ENCODE measurements around the gene GNA12. TPM values are rescaled to one million over a fixed set of nuclear protein-coding genes. Genes with fewer than 3 reads are reported as not detected.
"Not testable (repeated sequence)": the region's sequence is repeated elsewhere in the genome, so short reads cannot be mapped to it uniquely, and the experiment has no call there.

Gene GNA12
- total RNA-seq, 2 experiments from 2014 or later, result 23.6 to 23.7 TPM

GRCh38 chr7:2725178-2726105 is 118.7 kb downstream of the GNA12 start:
- H3K4me1 Mint-ChIP-seq (ENCODE audit: low read depth), result peaks cover 8% of the 10 kb centered on the region
- peaks cover 5% of the 10 kb centered on the region for H3K36me3 Mint-ChIP-seq
- DNase-seq, result peak; percentile 6
- CTCF ChIA-PET, result interaction anchor here (0.9 to 1.2 kb wide), 1 partner anchor 15 kb away, joined by 3 read pairs; no protein-coding TSS in a partner anchor
- H3K27me3 Mint-ChIP-seq, result no peaks in the 10 kb centered on the region
- no peak overlapping the region for H3K27ac Mint-ChIP-seq
- H3K9me3 Mint-ChIP-seq, result no peaks in the 10 kb centered on the region
- intact Hi-C loops (cut with micrococcal nuclease), result no loop called here
- POLR2A ChIA-PET, result interaction anchor here (0.6 kb wide), 1 partner anchor 38 kb away, joined by 3 read pairs; no protein-coding TSS in a partner anchor
- H3K4me3 Mint-ChIP-seq, result no peak overlapping the region

- POLR2A ChIA-PET, result interaction anchor here (0.6 kb wide), 1 partner anchor 39 kb away, joined by 3 read pairs; no protein-coding TSS in a partner anchor
- DNase-seq, result peak; percentile 3
- CTCF ChIA-PET, result interaction anchor here (0.9 kb wide), 1 partner anchor 15 kb away, joined by 3 read pairs; no protein-coding TSS in a partner anchor
These were observed 119.5 kb downstream of the GNA12 start for GRCh38 chr7:2724453-2725177.

GRCh38 chr7:2724036-2724435 is 120.1 kb downstream of the GNA12 start:
- POLR2A ChIA-PET, H3K9me3 Mint-ChIP-seq, H3K4me3 Mint-ChIP-seq, H3K36me3 Mint-ChIP-seq, H3K27me3 Mint-ChIP-seq, H3K27ac Mint-ChIP-seq, CTCF ChIA-PET, DNase-seq: not testable (repeated sequence)
- H3K4me1 Mint-ChIP-seq (ENCODE audit: low read depth), result peaks cover 17% of the 10 kb centered on the region
- intact Hi-C loops (cut with micrococcal nuclease), result loop anchor here (5.0 kb wide), 1 partner anchor 48 kb away; no protein-coding TSS in a partner anchor

More at GRCh38 chr7:2724453-2725177, 119.5 kb downstream of the GNA12 start:
- Mint-ChIP-seq H3K36me3 (peaks cover 2% of the 10 kb centered on the region), H3K9me3 (no peaks in the 10 kb centered on the region), H3K27me3 (no peaks in the 10 kb centered on the region), H3K27ac (no peak overlapping the region), H3K4me3 (no peak overlapping the region), H3K4me1 (ENCODE audit: low read depth) (peaks cover 15% of the 10 kb centered on the region)
- intact Hi-C loops (cut with micrococcal nuclease), result loop anchor here (5.0 kb wide), 1 partner anchor 48 kb away; no protein-coding TSS in a partner anchor

- no peaks in the 10 kb centered on the region for H3K36me3 Mint-ChIP-seq
- ChIA-PET POLR2A (no interaction called here), CTCF (interaction anchor here (1.6 kb wide), 1 partner anchor 13 kb away, joined by 8 read pairs; no protein-coding TSS in a partner anchor)
- no peak overlapping the region for H3K4me3 Mint-ChIP-seq
- peaks cover 24% of the 10 kb centered on the region for H3K4me1 Mint-ChIP-seq (ENCODE audit: low read depth)
- no peaks in the 10 kb centered on the region for H3K9me3 Mint-ChIP-seq
- no peak for DNase-seq
- no peaks in the 10 kb centered on the region for H3K27me3 Mint-ChIP-seq
- intact Hi-C loops (cut with micrococcal nuclease), result loop anchor here (5.0 kb wide), 1 partner anchor 49 kb away; no protein-coding TSS in a partner anchor
- no peak overlapping the region for H3K27ac Mint-ChIP-seq
These were observed 120.8 kb downstream of the GNA12 start for GRCh38 chr7:2723138-2723850.

- no peak for DNase-seq
- no peaks in the 10 kb centered on the region for H3K9me3 Mint-ChIP-seq
- intact Hi-C loops (cut with micrococcal nuclease), result loop anchor here (5.0 kb wide), 1 partner anchor 50 kb away; no protein-coding TSS in a partner anchor
- H3K4me1 Mint-ChIP-seq (ENCODE audit: low read depth), result peaks cover 31% of the 10 kb centered on the region
- H3K36me3 Mint-ChIP-seq, result no peaks in the 10 kb centered on the region
- H3K4me3 Mint-ChIP-seq, result no peak overlapping the region
- H3K27me3 Mint-ChIP-seq, result no peaks in the 10 kb centered on the region
- POLR2A ChIA-PET, result no interaction called here
- no peak overlapping the region for H3K27ac Mint-ChIP-seq
- CTCF ChIA-PET, result interaction anchor here (1.6 to 4.1 kb wide), 2 partner anchors 13 to 35 kb away, joined by 8 to 22 read pairs; no protein-coding TSS in a partner anchor
These were observed 121.5 kb downstream of the GNA12 start for GRCh38 chr7:2722591-2722990.

- Mint-ChIP-seq H3K27ac (no peak overlapping the region), H3K4me3 (no peak overlapping the region), H3K4me1 (ENCODE audit: low read depth) (peaks cover 37% of the 10 kb centered on the region), H3K27me3 (no peaks in the 10 kb centered on the region), H3K9me3 (no peaks in the 10 kb centered on the region), H3K36me3 (no peaks in the 10 kb centered on the region)
- DNase-seq, result no peak
- ChIA-PET POLR2A (no interaction called here), CTCF (interaction anchor here (1.6 to 4.1 kb wide), 5 partner anchors 11 to 143 kb away, joined by 4 to 22 read pairs (median 8); no protein-coding TSS in a partner anchor)
- intact Hi-C loops (cut with micrococcal nuclease), result loop anchor here (2.0 to 5.0 kb wide), 2 partner anchors 50 to 129 kb away; no protein-coding TSS in a partner anchor
These were observed 122.3 kb downstream of the GNA12 start for GRCh38 chr7:2721842-2722241.

GRCh38 chr7:2720024-2720423 is 124.1 kb downstream of the GNA12 start:
- H3K27ac Mint-ChIP-seq, result no peak overlapping the region
- H3K4me3 Mint-ChIP-seq, result no peak overlapping the region
- peaks cover 55% of the 10 kb centered on the region for H3K4me1 Mint-ChIP-seq (ENCODE audit: low read depth)
- DNase-seq, result peak; percentile 66
- H3K9me3 Mint-ChIP-seq, result no peaks in the 10 kb centered on the region
- no peaks in the 10 kb centered on the region for H3K36me3 Mint-ChIP-seq
- ChIA-PET POLR2A (interaction anchor here (1.1 kb wide), 1 partner anchor 21 kb away, joined by 3 read pairs; no protein-coding TSS in a partner anchor), CTCF (interaction anchor here (1.1 to 4.1 kb wide), 8 partner anchors 9 to 268 kb away, joined by 3 to 50 read pairs (median 12); no protein-coding TSS in a partner anchor)
- H3K27me3 Mint-ChIP-seq, result peaks cover 2% of the 10 kb centered on the region
- intact Hi-C loops (cut with micrococcal nuclease), result loop anchor here (1.0 to 5.0 kb wide), 4 partner anchors 10 to 131 kb away; no protein-coding TSS in a partner anchor

GRCh38 chr7:2719007-2719406 is 125.1 kb downstream of the GNA12 start:
- no peak overlapping the region for H3K4me3 Mint-ChIP-seq
- ChIA-PET POLR2A (interaction anchor here (0.7 to 2.3 kb wide), 4 partner anchors 9 to 238 kb away, joined by 3 to 8 read pairs (median 4); no protein-coding TSS in a partner anchor), CTCF (interaction anchor here (0.6 to 4.1 kb wide), 20 partner anchors 9 to 1178 kb away, joined by 3 to 50 read pairs (median 4); no protein-coding TSS in a partner anchor)
- H3K4me1 Mint-ChIP-seq (ENCODE audit: low read depth), result peaks cover 60% of the 10 kb centered on the region
- no peak overlapping the region for H3K27ac Mint-ChIP-seq
- H3K36me3 Mint-ChIP-seq, result no peaks in the 10 kb centered on the region
- no peaks in the 10 kb centered on the region for H3K9me3 Mint-ChIP-seq
- peaks cover 2% of the 10 kb centered on the region for H3K27me3 Mint-ChIP-seq
- DNase-seq, result peak; percentile 82
- intact Hi-C loops (cut with micrococcal nuclease), result loop anchor here (5.0 kb wide), 1 partner anchor 143 kb away; no protein-coding TSS in a partner anchor

- Mint-ChIP-seq H3K27ac (no peak overlapping the region), H3K4me3 (no peak overlapping the region), H3K4me1 (ENCODE audit: low read depth) (peaks cover 60% of the 10 kb centered on the region), H3K36me3 (no peaks in the 10 kb centered on the region), H3K27me3 (peaks cover 2% of the 10 kb centered on the region), H3K9me3 (no peaks in the 10 kb centered on the region)
- CTCF ChIA-PET, result interaction anchor here (0.6 to 4.1 kb wide), 15 partner anchors 9 to 1178 kb away, joined by 3 to 50 read pairs (median 4); no protein-coding TSS in a partner anchor
- no peak for DNase-seq
- POLR2A ChIA-PET, result interaction anchor here (1.7 to 2.3 kb wide), 2 partner anchors 8 to 40 kb away, joined by 6 to 8 read pairs; no protein-coding TSS in a partner anchor
- intact Hi-C loops (cut with micrococcal nuclease), result loop anchor here (5.0 kb wide), 1 partner anchor 144 kb away; no protein-coding TSS in a partner anchor
These were observed 125.7 kb downstream of the GNA12 start for GRCh38 chr7:2718296-2718965.
